NCI-H2227 treated with DMSO at 0.1 percent for 48 hours (cell line): ENCODE measurements around the gene HTRA3.

Experiments
- DNase-seq: peaks from one replicate; lab custom pipeline; 2025; lab: John Stamatoyannopoulos, UW

The HTRA3 gene

DNA sequence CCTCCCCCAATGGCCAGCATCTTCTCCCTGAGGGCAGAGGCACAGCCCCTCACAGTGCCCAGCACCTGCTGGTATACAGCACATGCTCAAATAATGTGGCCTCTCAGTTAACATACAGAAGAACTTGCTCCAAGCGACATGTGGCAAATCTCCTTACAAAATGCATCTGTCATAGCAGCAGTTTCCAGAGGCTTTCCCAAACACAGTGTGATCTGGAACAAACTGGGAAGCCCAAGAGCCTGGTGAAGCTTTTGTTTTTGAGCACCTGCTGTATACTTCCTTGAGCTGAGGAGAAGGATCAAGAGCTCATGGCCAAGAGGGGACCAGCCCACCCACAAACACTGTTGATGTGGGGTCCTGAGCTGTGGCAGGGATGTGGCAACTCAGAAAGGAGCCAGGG, 34.8 kb upstream of the HTRA3 start:
- no peak for DNase-seq

DNA sequence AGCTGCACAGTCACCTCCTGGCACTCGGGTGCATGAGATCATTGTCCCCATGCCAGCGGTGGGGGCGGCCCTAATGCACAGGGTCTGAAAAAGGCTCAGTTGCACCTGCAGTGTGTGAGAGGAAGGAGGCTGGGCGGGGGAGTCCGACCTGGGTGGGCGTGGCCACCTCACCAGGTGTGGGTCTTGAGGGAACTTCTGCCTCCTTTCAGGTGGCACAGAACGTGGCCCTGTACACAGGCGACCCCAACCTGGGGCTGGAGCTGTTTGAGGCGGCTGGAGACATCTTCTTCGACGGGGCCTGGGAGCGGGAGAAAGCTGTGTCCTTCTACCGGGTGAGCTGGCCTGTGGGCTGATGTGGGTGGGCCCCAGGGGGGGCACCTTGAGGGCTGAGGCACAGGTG, 34.3 kb upstream of the HTRA3 start:
- no peak for DNase-seq

DNA sequence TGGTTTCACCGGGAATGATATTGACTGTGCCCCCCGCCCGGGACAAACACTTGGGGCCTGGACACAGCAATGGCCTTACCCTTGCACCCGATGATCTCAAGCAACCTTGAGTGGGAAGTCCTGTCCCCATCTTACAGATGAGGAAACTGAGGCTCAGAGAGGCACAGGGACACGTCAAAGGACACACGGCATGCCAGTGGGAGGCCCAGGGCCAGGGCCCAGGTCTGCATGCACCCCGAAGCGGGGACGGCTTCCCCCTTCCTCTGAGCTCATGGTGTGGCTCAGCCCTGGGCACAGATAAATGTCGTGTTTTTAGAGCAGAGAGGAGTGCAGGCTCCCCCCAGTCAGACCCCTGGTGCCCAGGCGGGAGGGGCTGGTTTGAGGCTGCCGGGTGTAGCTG, 33.9 kb upstream of the HTRA3 start:
- no peak for DNase-seq

DNA sequence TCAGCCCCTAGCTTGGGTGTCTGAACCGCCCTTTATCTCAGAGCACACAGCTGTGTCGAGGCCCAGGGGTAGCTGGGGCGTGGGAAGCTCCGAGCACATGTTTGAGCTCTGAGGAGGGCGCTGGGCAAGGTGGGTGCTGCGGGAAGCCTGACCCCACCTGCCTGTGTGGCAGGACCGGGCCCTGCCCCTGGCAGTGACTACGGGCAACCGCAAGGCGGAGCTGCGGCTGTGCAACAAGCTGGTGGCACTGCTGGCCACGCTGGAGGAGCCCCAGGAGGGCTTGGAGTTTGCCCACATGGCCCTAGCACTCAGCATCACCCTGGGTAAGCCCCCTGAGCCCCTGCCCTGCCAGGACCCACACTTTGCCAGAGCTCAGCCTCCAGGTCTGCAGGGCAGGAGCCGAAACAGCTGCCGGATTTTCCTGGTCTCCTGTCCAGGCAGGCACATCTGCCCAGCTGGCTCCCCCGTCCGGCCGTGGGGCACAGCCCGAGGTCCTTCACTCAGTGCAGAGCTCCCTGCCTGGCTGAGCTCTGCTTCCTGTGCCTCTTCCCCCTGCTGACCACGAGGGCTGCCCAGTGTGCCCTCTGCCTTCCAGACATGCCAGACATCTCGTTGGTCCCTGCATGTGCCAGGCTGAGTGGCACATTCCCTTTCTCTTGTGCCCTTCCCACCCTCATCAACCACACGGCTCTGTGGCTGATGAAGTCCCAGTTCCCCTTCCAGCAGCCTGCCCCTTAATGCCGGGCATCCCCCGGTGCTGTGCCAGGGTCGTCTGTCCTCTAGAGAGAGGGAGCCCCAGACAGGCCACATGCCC, 33.2 kb upstream of the HTRA3 start:
- DNase-seq = no peak

DNA sequence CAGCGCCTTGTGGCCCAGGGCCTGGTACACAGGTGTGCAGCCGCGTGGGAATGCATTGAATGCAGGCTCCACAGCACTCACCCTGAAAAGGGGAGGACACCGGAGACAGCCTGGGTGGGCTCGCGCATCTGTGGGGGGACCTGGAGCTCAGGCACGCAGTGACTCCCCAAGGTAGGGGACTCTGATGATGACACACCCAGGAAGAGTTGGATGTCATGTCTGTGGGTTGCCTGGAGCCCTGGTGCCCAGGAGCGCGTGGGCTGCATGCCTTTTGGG, 32.7 kb upstream of the HTRA3 start:
- DNase-seq = no peak

DNA sequence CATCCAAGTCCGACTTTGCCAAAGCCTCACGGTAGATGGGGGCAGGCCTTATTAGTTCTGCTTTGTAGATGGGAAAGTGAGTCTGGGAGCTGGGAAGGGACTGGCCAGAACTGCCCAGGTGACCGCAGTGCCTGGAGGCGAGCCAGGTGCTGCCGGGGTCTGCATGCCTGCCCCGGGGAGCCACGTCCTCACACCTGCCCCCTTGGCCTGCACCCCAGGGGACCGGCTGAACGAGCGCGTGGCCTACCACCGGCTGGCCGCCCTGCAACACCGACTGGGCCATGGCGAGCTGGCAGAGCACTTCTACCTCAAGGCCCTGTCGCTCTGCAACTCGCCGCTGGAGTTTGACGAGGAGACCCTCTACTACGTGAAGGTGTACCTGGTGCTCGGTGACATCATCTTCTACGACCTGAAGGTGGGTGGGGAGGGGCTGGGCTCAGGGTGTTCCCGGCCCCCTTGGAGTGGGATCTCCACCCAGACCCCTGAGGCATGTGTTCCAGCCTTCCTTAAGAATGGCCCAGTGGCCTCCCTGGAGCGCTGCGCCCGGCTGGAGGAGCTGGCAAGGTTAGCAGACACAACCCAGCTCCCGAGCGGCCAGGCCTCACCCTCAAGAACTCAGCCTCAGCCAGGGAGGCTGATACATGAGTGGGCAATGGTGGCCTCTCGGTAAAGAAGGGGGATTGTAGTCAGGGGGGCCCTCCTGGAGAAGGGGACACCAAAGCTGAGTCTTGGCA, 32.1 kb upstream of the HTRA3 start:
- DNase-seq = no peak

DNA sequence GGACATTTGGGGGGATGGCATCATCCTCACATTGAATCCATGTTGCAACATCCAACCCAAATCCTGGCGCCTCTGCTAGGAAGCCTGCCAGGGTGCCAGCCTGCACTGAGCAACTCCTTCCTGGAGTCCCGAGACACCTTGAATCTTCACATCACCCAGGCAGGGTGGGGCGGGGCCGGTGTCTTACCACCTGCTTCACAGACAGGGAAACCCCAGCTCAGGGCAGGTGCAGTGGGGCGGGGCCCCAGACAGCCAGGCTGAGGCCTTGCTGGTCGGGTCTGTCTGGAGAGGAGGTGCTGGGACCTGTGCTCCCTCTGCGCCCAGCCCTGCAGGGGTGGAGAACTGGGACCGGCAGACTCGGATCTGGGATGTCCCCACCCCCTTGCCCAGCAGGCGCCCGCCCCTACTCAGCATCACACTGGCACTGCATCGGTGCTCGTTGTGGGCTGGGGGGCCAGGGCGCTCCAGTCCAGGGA, 31.5 kb upstream of the HTRA3 start:
- no peak for DNase-seq

DNA sequence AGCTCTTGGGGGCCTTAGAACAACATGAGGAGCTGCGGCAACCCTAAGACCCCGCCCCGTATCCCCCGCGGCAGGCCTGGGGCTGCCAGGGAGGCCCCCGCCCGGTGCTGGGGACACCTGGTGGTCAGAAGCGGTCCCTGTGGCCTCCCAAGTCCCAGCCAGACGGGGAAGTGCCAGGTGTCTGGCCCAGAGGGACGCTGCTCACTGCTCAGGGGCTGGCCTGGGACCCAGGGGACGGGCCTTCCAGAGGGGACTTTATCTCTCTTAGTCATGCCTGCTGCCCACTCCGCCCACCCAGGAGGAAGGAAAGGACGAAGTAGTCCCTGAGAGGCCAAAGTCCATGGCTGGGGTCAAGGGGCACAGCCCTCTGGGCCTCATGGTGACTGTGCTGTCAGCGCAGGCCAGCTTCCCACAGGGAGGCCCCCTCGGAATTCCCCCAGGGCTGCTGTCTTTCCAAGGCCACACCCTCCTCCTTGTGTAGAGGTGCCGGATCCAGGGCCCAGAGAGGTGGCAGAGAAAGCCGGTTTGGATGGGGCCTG, 31.0 kb upstream of the HTRA3 start:
- DNase-seq = no peak

DNA sequence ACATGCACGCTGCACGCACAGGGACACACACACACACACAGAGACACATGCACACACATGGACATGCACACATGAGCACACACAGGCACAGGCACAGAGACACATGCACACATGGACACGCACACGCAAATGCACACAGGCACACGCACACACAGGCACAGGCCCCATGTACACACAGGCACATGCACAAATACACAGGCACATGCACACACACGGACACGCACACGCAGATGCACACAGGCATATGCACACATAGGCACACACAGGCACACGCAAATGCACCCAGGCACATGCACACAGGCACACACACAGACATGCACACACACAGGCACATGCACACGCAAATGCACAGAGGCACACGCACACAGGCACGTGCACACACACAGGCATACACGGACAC, 30.3 kb upstream of the HTRA3 start:
- DNase-seq = no peak

DNA sequence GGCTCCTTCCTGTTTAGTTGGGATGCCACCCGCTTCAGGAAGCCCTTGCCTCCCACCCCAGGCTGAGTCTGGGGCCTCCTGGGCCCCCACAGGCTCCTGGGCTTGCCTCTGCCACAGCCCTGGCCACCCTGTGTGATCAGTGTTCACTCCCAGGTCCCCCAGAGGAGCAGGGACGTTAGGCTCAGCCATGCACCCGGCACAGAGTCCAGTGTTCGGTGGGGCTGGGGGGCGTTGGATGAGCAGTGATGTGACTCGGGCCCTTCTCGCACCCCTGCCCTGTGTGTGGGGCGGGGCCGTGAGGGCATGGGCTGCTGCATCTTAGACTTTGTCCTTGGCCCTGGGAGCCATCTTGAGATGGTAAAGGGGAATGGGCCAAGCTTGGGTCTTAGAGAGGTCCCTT, 29.9 kb upstream of the HTRA3 start:
- no peak for DNase-seq

DNA sequence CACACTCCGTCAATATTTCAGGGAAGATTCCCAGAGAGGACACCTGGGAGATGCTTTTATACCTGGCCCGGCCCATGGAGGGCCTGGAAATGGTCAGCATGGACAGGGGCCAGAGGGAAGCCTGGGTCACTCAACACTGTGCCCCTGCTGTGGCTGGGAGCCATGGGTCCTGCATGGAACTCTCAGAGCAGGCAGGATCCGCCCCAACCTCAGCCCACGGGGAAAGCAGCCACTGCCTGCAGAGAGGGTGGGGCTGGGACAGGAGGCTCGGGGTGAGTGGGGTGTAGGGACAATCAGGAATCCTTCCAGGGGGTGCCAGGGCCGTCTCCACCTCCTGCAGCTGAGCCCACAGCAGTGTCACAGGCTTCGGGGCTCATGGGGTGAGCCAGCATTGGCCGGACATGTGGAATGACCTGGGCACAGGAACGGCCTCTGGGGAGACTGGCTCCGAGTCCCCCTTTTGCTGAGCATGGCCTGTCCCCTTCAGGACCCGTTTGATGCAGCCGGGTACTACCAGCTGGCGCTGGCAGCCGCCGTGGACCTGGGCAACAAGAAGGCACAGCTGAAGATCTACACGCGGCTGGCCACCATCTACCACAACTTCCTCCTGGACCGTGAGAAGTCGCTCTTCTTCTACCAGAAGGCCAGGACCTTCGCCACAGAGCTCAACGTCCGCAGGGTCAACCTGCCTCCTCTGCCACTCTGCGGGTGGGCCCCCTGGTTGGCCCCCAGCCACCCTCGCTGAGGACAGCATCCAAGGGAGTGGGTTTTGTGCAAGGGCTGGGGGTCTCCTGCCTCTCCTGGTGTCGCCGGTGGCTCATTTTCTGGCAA, 29.1 kb upstream of the HTRA3 start:
- no peak for DNase-seq

DNA sequence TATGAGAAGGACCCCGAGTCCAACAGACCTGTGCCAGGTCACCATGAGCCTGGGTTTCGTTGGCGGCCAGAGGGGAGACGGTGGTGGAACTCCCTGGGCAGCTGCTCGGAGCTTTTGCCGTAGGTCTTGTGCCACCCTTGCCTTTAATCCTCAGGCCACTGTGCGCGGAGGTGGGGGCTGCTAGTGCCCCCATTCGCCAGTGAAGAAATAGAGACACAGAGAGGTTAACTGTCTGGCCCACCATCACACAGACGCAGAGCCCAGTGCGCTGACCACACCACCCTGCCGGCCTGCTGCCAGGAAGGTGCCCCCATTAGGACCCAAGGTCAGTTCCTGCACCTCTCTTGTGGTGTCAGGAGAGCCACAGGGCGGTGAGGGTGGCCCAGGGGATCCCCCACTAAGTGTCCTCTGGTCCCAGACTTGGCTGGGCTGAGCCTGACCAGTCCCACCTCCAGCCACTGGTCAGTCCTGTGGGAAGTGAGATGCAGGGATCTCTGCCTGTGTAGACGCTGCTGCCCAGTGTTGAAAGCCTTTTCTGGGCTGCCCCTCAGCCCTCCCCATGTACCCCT, 28.3 kb upstream of the HTRA3 start:
- DNase-seq = no peak

DNA sequence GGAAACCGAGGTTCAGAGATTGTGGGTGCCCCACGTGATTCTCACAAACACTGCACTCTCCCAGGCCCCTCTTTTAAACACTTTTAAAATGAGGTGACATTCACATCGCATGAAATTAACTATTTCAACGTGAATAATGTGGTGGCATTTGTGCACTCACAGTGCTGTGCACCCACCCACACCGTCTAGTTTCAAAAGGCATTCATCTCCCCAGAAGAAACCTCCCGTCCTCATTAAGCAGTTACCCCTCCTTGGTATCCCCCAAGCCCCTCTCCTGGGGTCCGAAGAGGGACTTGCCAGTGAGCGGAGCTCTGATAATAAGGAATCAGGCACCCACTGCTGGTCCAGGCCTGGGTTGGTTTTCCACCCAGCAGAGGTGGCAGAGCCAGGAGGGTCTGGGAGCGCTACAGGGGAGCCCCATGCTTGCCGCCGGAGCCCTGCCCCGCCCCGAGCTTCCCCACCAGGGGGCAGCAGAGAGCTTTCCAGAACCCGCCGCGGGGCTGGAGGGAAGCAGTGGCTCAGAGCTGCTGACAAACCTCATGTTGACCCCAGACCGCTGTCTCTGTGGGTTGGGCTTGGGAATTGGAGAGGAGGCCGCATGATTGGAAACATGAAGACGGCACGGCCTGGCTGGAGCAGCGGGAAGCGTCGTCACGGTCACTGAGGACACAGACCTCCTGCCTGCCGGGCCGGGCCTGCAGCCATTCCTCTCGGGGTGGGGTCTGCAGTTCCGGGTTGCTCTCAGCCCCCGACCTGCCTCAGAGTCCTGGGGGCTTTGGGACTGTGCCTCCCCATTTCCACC, 27.5 kb upstream of the HTRA3 start:
- DNase-seq = peak; percentile 50

DNA sequence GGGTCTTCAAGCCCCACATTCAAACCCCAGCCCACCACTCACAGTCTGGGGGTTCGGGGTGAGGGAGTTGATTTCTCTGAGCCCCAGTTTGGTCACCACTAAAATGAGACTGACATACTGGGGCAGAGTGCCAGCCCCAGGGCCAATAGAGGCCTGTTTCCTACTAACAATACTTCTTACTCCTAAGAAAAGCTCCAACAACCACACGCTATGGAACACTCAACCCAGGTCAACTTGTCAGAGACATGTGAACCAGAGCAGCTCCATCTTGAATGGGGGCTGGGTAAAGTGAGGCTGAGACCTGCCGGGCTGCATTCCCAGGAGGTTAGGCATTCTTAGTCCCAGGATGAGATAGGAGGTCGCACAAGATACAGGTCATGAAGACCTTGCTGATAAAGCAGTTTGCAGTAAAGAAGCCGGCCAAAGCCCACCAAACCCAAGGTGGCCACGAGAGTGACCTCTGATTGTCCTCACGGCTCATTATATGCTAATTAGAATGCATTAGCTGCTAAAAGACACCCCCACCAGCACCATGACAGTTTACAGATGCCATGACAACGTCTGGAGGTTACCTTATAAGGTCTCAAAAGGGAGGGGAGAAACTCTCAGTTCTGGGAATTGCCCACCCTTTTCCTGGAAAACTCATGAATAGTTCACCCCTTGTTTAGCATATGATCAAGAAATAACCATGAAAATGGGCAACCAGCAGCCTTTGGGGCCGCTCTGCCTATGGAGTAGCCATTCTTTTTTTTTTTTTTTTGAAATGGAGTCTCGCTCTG, 26.6 kb upstream of the HTRA3 start:
- no peak for DNase-seq

DNA sequence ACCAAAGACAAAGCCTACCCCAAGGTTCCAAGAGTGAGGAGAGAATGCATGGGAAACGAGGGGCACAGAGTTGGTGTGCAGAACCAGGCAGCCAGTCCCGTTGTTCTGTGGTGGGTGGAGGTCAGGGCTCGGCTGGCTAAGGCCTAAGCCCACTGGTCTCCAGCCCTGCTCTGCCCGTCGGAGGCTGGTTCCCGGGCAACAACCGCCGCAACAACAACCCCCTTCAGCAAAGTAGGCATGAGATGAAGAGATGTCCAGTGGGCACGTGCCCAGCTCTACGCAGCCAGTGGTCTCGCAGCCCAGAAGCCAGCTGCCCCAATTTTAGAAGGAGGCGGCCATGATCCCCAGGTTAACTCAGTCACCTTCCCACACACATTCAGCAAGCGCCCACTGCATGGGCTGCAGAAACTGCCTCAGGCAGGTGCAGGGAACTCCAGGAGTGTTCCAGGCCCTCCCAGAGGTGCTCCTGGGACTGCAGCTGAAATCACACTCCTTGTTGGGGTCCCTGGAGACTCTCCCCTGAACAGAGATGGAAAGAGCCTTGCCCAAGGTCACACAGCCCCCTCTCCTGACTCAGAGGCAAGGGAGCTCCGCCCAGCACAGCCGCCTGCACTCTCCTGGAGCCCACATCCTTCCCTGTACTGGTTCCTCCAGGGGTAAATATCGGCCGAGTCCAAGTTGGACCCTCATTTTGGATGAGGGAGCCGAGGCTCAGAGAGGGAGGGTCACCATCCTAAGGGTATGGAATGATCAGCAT, 25.4 kb upstream of the HTRA3 start:
- no peak for DNase-seq

DNA sequence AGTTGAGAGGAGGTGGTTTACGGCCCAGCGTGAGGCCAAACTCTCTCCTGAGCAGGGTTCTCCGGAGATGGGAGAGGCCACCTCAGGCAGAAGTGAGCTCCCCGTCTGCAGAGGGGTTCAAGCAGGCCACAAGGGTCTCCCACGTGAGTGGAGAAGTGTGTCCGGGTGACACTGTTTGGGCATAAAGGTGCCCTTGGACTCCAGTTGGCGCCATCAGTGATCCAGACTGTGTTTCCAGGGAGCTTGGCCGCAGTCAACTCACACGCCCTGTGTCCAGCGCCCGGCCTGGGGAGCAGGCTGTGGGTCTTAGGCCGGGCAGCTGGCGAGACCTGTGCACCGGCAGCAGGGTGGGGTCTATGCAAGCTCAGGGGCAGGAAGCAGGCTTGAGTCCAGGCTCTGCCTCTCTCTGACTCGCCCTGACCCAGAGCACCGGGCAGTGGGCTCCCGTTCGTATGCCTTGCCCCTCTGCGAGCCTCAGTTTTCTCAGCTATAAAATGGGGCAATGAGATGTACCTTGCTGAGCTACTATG, 24.6 kb upstream of the HTRA3 start:
- no peak for DNase-seq

DNA sequence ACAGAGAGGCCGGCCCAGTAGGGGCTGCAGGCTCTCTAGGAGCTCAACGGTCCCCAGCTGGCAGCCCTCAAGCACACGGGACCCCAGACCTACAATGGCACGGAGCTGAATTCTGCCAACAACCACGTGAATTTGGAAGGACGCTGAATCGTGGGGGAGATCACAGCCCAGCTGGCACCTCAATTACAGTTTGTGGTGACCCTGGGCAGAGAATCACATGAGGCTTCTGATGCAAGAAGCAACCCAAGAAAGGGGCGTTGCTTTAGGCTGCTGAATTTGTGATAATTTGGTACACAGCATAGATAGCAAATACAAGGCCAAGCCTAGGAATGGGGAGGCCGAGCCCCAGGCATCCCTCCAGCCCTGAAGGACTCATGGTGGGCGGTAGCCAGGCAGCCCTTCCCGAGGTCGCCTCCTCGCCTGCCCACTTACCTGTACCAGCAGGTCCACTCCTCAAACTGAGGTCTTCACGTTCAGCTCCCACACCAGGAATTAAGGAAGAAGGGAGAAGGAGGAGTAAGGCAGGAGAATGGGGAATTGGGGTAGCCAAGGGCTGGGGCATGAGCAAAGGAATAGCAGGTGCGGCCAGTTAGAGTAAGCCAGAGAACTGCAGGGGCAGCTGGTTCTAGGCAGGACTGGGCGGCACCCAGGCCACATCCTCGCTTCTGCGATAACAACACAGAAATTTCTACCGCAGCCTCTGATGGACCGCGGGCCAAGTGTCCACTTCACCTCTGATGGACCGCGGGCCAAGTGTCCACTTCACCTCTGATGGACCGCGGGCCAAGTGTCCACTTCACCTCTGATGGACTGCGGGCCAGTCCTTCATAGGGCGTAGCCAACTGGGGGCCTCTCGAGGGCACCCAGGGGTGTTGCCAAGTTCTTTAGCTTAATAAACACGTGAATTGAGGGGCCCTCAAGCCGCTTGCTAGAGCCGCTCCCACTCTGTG, 23.4 kb upstream of the HTRA3 start:
- no peak for DNase-seq
